Left lobe of liver (tissue), 2 donors: ENCODE results near the gene MT1H. TPM values are rescaled to one million over a fixed set of nuclear protein-coding genes. Genes with fewer than 3 reads are reported as not detected.
A peak's percentile ranks its signal among the peaks of the same experiment; 100 is the strongest.

Experiments
- ATAC-seq: fragments of 200-7000 bp; cut with Tn5 transposase; one replicate; pipeline ENCODE4 v1.9.1; 2020; ENCODE audit warnings: mild to moderate bottlenecking, moderate library complexity
- DNase-seq: peaks from one replicate; pipeline ENCODE4 v3.0.0-alpha.2; 2020; ENCODE audit warnings: low spot score
- total RNA-seq: library from RNA; stranded (reverse); gene quantifications from one replicate; pipeline ENCODE4 v1.2.1, GENCODE V29; 2021
- donor health status: DM: no; HTN: no; CAD: no; lungs with moderate emphysema.
- donor health status: DM: no; HTN: yes; CAD: no.

MT1H gene
- total RNA-seq, 1 donor from 2014 or later: 949 TPM

DNA sequence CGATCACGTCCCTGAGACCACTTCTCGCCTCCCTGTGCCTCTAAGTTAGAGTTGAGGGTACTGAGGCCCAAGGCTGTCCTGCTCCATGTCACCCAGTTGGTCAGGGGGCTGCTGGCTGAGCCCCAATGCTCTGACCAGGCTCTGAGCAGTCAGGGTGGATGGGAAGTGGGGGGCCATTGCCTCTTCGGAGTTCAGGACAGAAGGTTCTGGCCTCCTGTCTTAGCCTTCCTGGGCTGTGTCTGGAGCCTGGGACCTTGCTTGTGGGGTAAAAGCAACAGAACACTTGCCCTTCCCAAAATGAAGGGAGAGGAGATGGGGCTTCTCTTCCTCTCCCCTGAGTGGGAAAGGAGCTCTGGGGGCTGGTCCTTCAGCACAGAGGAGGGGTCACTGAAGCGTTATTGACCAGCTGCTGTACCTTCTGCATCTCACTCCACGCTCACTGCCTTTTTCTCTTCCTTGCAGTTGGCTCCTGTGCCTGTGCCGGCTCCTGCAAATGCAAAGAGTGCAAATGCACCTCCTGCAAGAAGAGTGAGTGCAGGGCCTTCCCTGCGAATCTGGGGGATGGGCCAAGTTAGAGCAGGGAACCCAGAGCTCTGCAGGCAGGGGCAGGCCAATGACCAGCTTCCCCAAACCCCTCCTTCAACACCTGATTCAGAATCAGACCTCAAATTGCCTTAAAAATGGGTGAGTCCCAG lies 13.2 kb downstream of the MT1H start:
- ATAC-seq (peak; percentile 4), DNase-seq (no peak)

DNA sequence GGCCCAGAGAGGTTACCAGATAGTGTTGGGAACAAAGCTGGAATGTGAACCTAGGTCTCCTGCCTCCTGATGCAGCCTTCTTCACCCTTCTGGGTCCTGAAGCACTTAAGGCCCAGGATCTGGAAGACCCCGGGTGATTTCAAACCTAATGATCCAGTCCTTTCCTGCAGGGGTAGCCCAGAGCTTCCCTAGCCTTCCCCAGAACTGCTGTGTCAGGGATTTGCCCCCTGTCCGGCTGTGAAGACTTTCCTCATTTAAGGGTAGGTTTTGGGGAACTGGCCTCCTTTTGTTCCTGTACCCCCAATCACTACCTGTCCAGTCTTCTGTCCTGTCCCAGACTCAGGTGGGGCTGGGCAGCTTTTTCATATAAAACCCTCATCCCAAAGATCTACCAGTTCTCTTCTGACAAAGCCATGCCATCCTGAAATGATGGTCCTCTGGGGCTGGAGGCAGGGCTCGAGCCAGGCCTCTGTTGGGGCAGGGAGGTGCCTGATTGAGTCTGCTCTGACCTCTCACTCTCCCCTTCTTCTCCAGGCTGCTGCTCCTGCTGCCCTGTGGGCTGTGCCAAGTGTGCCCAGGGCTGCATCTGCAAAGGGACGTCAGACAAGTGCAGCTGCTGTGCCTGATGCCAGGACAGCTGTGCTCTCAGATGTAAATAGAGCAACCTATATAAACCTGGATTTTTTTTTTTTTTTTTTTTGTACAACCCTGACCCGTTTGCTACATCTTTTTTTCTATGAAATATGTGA lies 14.0 kb downstream of the MT1H start:
- DNase-seq (no peak), ATAC-seq (peak; percentile 5)

GRCh38 chr16:56684256-56684925 lies 14.8 kb downstream of the MT1H start:
- DNase-seq: peak; percentile 82
- ATAC-seq: peak; percentile 40

GRCh38 chr16:56684926-56685590 lies 15.4 kb downstream of the MT1H start:
- DNase-seq (peak; percentile 85), ATAC-seq (peak; percentile 32)

GRCh38 chr16:56686758-56687157 lies 17.1 kb downstream of the MT1H start:
- DNase-seq: no peak

GRCh38 chr16:56688762-56689161 lies 19.1 kb downstream of the MT1H start:
- DNase-seq: no peak

More at GRCh38 chr16:56686758-56687157, 17.1 kb downstream of the MT1H start:
- no peak for ATAC-seq

GRCh38 chr16:56689171-56689570 lies 19.6 kb downstream of the MT1H start:
- ATAC-seq (no peak), DNase-seq (no peak)

More at GRCh38 chr16:56688762-56689161, 19.1 kb downstream of the MT1H start:
- no peak for ATAC-seq

DNA sequence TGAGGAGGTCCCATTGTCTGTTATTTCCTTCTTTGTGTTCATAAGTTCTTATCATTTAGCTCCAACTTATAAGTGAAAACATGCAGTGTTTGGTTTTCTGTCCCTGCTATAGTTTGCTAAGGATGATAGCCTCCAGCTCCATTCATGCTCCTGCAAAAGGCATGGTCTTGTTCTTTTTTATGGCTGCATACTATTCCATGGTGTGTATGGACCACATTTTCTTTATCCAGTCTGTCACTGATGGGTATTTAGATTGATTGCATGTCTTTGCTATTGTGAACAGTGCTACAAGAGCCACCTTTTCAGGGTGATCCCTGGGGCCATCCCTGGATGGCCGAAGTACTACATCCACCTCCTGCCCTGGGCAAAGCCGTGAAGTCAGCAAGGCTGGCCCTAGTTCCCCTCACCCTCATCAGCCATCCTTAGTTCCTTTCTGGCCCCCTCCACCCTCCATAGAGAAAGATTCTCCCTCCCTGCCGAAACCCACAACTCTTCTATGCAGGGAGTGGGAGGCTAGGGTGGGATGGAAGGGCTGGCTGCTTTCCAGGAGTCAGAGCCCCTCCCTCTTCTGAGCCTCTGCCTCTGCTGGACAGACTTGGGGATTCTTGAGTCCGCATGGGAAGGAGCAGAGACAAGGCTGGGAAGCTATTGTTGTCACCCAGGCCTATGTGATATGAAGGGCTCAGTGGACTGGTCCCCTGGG lies 21.0 kb downstream of the MT1H start:
- ATAC-seq: no peak
- no peak for DNase-seq

DNA sequence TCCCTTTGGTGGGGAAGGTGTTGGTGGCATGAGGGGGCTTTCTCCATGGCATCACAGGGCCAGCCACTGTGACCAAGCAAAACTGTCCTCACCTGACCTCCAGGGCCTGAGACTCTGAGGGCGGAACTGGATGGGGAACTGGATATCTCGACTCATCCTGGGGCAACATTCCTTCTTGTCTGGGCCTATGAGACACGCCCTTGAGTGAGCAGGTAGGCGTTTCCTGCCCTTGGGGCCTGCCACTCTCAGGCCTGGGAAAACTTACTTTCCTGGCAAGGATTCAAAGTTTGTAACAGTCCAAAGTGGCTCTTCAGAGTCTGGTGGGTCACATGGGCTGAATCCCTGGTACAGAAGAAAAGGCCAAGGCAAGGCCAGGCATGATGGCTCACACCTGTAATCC lies 22.3 kb downstream of the MT1H start:
- DNase-seq: no peak
- ATAC-seq: no peak

DNA sequence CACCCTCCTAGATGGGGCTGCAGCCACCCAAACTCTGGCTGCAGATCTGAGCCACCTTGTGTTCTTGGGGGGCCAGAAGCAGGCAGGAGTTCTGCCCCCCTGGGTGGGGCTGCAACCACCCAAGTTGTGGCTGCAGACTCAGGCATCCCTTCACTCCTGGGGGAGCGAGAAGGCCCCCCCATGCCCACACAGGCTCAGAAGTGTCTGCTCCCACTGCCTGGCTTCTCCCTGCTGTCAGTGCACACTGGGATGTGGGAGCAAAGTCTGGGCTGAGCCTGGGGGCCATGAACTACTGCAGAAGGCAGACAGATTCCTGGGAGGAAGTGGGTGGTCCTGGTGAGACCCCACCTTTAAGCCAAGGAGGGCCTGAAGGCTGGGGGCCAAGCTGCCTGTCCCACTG lies 25.6 kb downstream of the MT1H start:
- ATAC-seq: no peak

DNA sequence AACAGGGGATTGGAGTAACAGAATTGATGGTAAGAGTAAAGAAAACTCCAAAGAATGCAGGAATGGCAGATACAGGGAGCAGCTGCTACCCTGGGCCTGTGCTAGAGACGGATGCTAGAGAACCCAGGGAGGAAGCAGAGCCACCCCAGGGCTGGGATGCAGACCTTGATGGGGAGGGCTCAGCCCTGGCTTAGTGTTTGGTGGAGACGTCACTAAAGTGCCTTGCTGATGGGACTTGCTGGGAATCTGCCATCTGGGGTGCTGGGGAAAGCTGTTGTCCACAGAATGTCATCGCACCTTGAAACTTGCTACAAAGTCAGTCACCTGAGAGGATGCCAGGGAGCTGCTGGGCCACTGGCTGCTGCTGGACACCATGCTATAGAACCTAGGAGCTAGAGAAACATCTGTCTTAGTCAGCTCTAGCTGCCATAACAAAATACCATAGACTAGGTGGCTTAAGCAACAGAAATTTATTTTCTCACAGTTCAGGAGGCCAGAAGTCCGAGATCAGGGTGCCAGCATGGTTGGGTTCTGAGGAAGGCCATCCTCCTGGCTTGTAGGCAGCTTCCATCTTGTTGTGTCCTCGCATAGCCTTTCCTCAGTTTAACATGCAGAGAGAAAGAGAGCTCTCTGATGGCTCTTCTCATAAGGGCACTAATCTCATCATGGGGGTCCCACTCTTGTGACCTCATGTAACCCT lies 28.0 kb downstream of the MT1H start:
- DNase-seq: no peak
- ATAC-seq: no peak

More for the DNA sequence above, 25.6 kb downstream of the MT1H start:
- DNase-seq: no peak

- no peak for ATAC-seq
These were observed 30.6 kb downstream of the MT1H start for GRCh38 chr16:56700195-56700594.

DNA sequence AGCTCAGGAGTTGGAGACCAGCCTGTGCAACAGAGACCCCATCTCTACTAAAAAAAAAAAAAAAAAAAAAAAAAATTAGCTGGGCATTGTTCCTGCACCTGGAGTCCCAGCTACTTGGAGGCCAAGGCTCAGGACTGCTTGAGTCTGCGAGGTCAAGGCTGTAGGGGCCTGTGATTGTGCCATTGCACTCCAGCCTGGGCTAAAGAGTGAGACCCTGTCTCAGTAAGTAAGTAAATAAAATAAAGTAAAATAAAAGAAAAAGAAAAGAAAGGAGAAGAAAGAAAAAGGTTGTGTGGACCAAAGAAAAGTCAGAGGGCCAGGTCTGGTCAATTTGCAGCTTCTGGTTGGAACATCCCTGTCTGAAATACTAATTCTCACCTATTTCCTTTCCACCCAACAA lies 31.0 kb downstream of the MT1H start:
- ATAC-seq (no peak), DNase-seq (no peak)

More at GRCh38 chr16:56700195-56700594, 30.6 kb downstream of the MT1H start:
- no peak for DNase-seq

- ATAC-seq (no peak), DNase-seq (no peak)
These were observed 31.9 kb downstream of the MT1H start for GRCh38 chr16:56701534-56701933.

DNA sequence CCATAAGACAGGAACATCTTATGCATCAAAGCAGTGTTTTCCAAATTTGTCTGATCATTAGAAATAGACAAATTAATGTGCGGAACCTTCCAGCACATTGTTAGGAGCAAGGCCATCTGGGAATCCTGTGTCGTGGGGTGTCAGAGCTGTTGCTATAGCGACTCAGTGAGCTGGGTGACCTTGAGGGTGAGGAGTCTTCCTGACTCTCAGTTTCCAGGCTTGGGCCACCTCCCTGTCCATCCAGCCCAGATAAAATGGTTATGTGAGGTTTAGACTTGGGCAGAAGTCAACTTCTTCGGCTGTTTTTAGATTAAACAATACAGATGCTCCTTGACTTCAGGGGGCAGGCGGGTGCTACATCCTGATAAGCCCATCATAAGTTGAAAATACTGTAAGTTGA lies 33.2 kb downstream of the MT1H start:
- no peak for ATAC-seq
- no peak for DNase-seq

- ATAC-seq: no peak
- no peak for DNase-seq
These were observed 39.2 kb downstream of the MT1H start for GRCh38 chr16:56708525-56709442.

- DNase-seq (no peak), ATAC-seq (no peak)
These were observed 39.9 kb downstream of the MT1H start for GRCh38 chr16:56709443-56710040.

DNA sequence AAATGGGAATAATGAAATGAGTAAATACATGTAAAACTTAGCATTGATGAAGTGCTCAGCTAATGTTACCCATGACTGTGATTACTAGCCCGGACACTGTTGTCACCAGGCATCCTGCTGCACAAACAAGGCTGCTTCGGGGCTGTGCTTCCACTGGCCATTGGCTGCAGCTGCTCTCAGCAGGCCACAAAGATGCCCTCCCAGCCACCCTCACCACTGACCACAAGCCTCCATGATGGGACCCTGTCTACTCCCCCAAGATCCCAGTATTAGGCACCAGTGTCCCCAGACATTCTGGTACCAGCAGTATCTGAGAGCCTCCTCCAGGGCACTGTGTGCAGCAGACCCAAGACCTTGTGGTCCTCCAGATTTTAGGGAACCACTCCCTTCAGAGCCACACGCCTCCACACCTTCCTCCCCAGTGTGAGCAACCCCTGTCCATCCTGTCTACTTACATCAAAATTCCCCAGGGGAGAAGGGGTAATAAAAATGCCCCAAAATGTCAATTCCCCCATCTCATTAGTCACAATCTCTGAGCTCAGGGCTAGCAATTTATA lies 40.6 kb downstream of the MT1H start:
- no peak for DNase-seq

More for the DNA sequence above, 40.6 kb downstream of the MT1H start:
- no peak for ATAC-seq
